SK-MEL-5 (cell line): ENCODE results near the gene GLO1. TPM values are rescaled to one million over a fixed set of nuclear protein-coding genes. Genes with fewer than 3 reads are reported as not detected.

Experiments
- DNase-seq: peaks from one replicate; pipeline ENCODE4 v3.0.0-alpha.2; 2016; ENCODE audit warnings: low read depth, low spot score
- in situ Hi-C: cut with HindIII; loops from 2 replicates; pipeline ENCODE4 v1.10.0; 2016; ENCODE audit warnings: low sequenced_read_pairs, high pct_unique_total_duplicates, low pct_unique_long_range_greater_than_20kb
- total RNA-seq: library from RNA; depleted of rRNA; stranded (reverse); fragments of >200 nt; shearing (Covaris generic); gene quantifications from 2 replicates; pipeline ENCODE4 v1.2.3, GENCODE V29; 2014

Gene GLO1
- total RNA-seq, 1 experiment from 2014 or later: 373 TPM

- in situ Hi-C loops: no loop called here
- DNase-seq: no peak
Measured at GRCh38 chr6:38679668-38680067, 23.3 kb downstream of the GLO1 start.

- no peak for DNase-seq
- in situ Hi-C loops: no loop called here
Measured at GRCh38 chr6:38678178-38678760, 24.7 kb downstream of the GLO1 start.

- in situ Hi-C loops: no loop called here
- DNase-seq: no peak
Measured at GRCh38 chr6:38676974-38677544, 25.9 kb downstream of the GLO1 start.

GRCh38 chr6:38676236-38676973, 26.5 kb downstream of the GLO1 start:
- no peak for DNase-seq
- in situ Hi-C loops: no loop called here

DNA sequence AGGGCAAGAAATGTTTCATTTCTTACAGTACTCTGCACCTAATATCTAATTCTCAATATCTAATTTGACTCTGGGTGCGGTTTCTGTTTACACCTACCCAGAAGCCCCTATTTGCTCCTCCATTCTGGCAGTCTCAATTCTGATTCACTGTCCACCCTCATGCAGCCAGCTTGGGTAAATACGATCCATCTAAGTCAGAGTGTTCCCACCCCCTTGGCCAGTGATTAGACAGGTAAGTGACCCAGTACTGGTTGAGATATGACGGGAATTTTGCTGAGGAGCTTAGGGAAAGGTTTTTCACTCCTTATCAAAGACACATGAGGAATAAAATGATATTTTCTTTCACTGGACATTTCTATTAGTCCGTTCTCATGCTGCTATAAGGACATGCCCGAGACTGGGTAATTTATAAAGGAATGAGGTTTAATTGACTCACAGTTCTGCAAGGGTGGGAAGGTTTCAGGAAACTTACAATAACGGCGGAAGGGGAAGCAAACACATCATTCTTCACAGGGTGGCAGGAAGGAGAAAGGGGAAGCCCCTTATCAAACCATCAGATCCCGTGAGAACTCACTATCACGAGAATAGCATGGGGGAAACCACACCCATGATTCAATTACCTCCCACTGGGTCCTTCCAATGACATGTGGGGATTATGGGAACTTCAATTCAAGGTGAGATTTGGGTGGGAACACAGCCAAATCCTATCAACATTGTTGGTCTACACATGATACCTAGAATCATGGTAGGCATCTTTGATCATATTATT, 29.4 kb downstream of the GLO1 start:
- in situ Hi-C loops: no loop called here
- peak; percentile 21 for DNase-seq

DNA sequence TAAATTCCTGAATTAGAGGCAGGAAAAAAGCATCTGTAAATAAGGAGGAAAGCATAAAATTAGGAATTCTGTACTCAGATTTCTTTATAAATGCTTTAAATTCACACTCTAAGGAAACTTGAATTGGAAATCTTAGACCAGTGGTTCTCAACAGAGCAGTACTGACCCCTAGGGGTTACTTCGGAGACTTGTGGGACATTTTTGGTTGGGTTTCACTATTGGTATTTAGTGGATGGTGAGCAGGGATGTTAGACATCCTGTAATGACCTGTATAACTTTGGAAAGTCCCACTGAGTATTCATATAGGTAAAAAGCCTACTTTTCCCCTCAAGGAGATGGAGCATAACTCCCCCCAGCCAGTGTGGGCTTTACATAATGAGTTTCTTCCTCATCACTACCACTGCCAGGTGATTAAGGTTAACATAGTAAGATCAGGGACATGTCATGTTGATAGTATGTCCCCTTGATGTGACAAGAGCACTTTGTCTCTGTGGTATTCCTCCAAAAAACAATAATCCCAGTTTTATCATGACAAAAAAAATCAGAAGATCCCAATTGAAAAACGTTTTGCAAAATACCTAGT, 31.0 kb downstream of the GLO1 start:
- peak; percentile 65 for DNase-seq
- in situ Hi-C loops: no loop called here

GRCh38 chr6:38658418-38659167, 44.4 kb downstream of the GLO1 start:
- in situ Hi-C loops: no loop called here
- no peak for DNase-seq

GRCh38 chr6:38656896-38657295, 46.0 kb downstream of the GLO1 start:
- DNase-seq: no peak
- in situ Hi-C loops: no loop called here

GRCh38 chr6:38654263-38654662, 48.7 kb downstream of the GLO1 start:
- in situ Hi-C loops: no loop called here
- DNase-seq: no peak

- in situ Hi-C loops: no loop called here
- no peak for DNase-seq
Measured at GRCh38 chr6:38651121-38651784, 51.7 kb downstream of the GLO1 start.

- DNase-seq: no peak
- in situ Hi-C loops: no loop called here
Measured at GRCh38 chr6:38650207-38650752, 52.7 kb downstream of the GLO1 start.

DNA sequence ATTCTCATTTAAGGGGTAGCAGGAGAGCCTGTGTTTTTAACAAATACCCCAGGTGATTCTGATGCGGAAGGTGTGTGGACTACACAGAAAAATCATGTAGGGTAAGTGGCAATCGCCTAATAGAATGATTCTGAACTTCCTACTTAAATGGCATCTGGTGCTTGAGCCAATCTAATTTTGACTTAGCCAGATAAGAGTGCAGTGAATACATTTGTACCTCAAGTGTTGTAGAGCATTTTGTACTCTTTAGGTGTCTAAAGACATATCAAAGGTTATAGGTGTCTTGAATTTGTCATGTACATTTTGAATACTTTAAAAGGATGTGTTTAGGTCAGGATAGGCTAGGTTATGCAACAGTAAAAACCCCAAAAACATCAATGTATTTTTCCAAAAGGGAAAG, 53.2 kb downstream of the GLO1 start:
- in situ Hi-C loops: no loop called here
- no peak for DNase-seq

GRCh38 chr6:38648629-38649028, 54.3 kb downstream of the GLO1 start:
- DNase-seq: no peak
- in situ Hi-C loops: no loop called here

DNA sequence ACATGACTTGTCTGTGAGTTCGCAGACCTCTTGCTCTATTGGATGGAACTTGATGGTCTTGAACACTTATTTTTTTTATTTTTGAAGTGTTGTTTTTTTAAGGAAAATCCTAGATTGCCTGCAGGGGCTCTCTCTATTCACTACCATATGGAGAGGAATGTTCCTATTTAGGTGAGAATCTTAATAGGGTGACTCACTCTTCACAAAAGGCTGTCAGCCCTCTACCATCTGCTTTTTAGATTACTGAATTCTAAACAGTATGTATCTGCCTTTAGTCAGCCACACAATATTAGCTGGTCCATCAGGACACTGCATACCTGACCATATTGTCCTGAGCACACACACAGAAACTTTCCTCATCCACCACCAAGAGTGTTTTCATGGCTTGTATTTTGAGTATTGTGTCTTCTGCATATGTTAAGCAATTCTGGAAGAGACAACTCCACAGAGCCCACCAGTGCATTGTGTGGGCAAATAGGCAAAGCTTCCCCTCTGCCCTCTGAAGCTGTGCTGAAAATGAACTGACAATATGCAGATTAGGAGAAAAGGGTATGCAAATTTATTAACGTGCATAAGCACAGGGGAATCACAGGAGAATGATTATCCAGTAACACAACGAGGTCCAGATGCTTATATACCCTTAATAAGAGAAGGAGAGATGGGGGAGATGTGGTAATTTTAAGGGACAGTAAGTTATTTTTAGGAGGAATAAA, 56.6 kb downstream of the GLO1 start:
- in situ Hi-C loops: no loop called here
- no peak for DNase-seq

GRCh38 chr6:38644951-38645350, 58.0 kb downstream of the GLO1 start:
- in situ Hi-C loops: no loop called here
- DNase-seq: no peak

DNA sequence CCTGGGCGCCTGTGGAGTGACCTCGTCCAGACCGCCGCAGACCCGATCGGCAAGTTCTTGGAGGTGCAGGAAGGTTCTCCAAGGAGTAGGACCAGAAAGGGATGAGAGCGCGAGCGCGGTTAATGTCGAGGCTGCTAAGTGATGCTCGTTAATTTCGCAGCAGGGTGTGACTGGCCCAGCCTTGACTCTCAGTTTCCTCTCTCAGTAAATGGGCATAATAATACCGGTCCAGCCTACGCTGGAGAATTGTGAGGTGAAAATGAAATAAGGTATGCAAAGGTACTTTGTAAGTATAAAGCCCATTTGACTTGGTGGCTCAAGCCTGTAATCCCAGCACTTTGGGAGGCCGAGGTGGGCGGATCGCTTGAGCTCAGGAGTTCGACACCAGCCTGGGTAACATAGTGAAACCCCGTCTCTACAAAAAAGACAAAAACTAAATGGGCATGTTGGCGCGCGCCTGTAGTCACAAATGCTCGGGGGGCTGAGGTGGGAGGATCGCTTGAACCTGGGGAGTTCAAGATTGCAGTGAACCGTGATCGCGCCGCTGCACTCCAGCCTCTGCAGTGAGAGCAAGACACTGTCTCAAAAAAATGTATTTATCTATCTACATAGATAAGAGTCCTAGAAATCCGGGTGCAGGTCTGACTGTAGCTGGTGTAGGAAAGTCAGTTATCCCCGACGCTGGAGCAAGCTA, 62.6 kb downstream of the GLO1 start:
- DNase-seq: no peak
- in situ Hi-C loops: no loop called here
